Measurements from ENCODE around the gene OR51B4. TPM values are rescaled to one million over a fixed set of nuclear protein-coding genes. Genes with fewer than 3 reads are reported as not detected.
"Not testable (repeated sequence)": the region's sequence is repeated elsewhere in the genome, so short reads cannot be mapped to it uniquely, and the experiment has no call there.

Gene OR51B4
- total RNA-seq, 1 experiment from 2014 or later = 43.7 TPM

GRCh38 chr11:5317292-5317691 lies 15.5 kb upstream of the OR51B4 start:
- ATAC-seq = peak; percentile 63
- H3K4me1 ChIP-seq (ENCODE audit: control insufficient read depth in 1 of 2, insufficient read depth in 2 of 2, low read length in 2 of 2) = no peaks in the 10 kb centered on the region
- ChIA-PET RAD21 (ENCODE audit: low non-redundant PET in 1 of 2, low total read pairs in 2 of 2, uncharacterized antibody in 2 of 2, unreplicated experiment in 2 of 2) (no interaction called here), CTCF (no interaction called here), POLR2A (no interaction called here)
- H3K4me2 ChIP-seq (ENCODE audit: low read length) = no peak overlapping the region
- H3K4me3 ChIP-seq (replicated peaks in 1 of 2; ENCODE audit: low read depth in 1 of 2, low read length in 2 of 2) = no peak overlapping the region
- H3K36me3 ChIP-seq (ENCODE audit: control insufficient read depth in 1 of 2, insufficient read depth in 2 of 2, low read length in 2 of 2) = peaks cover 0 to 15% of the 10 kb centered on the region in 2 experiments; a peak in 3 of 4 replicates
- no peak for DNase-seq (ENCODE audit: low read depth, low spot score)
- TF ChIP-seq EGR1 (IDR thresholded peaks at IDR 0.05; ENCODE audit: low read depth) = no peak
- TF ChIP-seq EZH2 (IDR thresholded peaks at IDR 0.05) = no peak
- TF ChIP-seq RAD21 (IDR thresholded peaks at IDR 0.05; ENCODE audit: low read depth) = peak; percentile 4; the same call in 1 of the 2 replicates
- 0 out of 2 replicates have a peak, but pooled peaks have one; percentile 5 for TF ChIP-seq POLR2AphosphoS5 (IDR thresholded peaks at IDR 0.05; ENCODE audit: low read depth, low read length)
- H3K27me3 ChIP-seq (ENCODE audit: insufficient read depth, low read length) = no peaks in the 10 kb centered on the region
- H3K9ac ChIP-seq (ENCODE audit: low read length) = no peak overlapping the region
- no peaks in the 10 kb centered on the region for H3K9me2 ChIP-seq (ENCODE audit: insufficient read depth)
- H4K20me1 ChIP-seq (ENCODE audit: insufficient read depth) = no peaks in the 10 kb centered on the region
- no peak overlapping the region for H3K27ac ChIP-seq (ENCODE audit: low read depth, low read length)
- H2AFZ ChIP-seq (ENCODE audit: low read depth, low read length, poor library complexity, severe bottlenecking) = no peak overlapping the region
- BruUV-seq (replicated peaks) = no TSS peak
- H3K79me2 ChIP-seq (ENCODE audit: insufficient read depth, low read length) = peaks cover 8% of the 10 kb centered on the region; the same call in 1 of the 2 replicates
- no peaks in the 10 kb centered on the region for H3K9me3 ChIP-seq (ENCODE audit: control insufficient read depth in 1 of 2, insufficient read depth in 1 of 2, low read depth in 1 of 2, low read length in 2 of 2)
- intact Hi-C loops (cut with micrococcal nuclease) = no loop called here

GRCh38 chr11:5313326-5314023 lies 11.7 kb upstream of the OR51B4 start:
- CTCF ChIA-PET; ATAC-seq; H3K4me3 ChIP-seq (replicated peaks in 1 of 2; ENCODE audit: low read depth in 1 of 2, low read length in 2 of 2); H3K9me2 ChIP-seq (ENCODE audit: insufficient read depth); H3K27me3 ChIP-seq (ENCODE audit: insufficient read depth, low read length); DNase-seq (ENCODE audit: low read depth, low spot score); intact Hi-C loops (cut with micrococcal nuclease); RAD21 ChIA-PET (ENCODE audit: low non-redundant PET in 1 of 2, low total read pairs in 2 of 2, uncharacterized antibody in 2 of 2, unreplicated experiment in 2 of 2); H3K9ac ChIP-seq (ENCODE audit: low read length); H3K36me3 ChIP-seq (ENCODE audit: control insufficient read depth in 1 of 2, insufficient read depth in 2 of 2, low read length in 2 of 2); H3K9me3 ChIP-seq (ENCODE audit: control insufficient read depth in 1 of 2, insufficient read depth in 1 of 2, low read depth in 1 of 2, low read length in 2 of 2); H3K4me1 ChIP-seq (ENCODE audit: control insufficient read depth in 1 of 2, insufficient read depth in 2 of 2, low read length in 2 of 2); H3K4me2 ChIP-seq (ENCODE audit: low read length); BruUV-seq (replicated peaks); H2AFZ ChIP-seq (ENCODE audit: low read depth, low read length, poor library complexity, severe bottlenecking); H3K27ac ChIP-seq (ENCODE audit: low read depth, low read length); H3K79me2 ChIP-seq (ENCODE audit: insufficient read depth, low read length): not testable (repeated sequence)
- POLR2A ChIA-PET = interaction anchor here (0.6 kb wide), 1 partner anchor 37 kb away, joined by 4 read pairs; no protein-coding TSS in a partner anchor
- H4K20me1 ChIP-seq (ENCODE audit: insufficient read depth) = 0 out of 2 replicates have a peak, but pooled peaks cover 10% of the 10 kb centered on the region
